ENCODE data around the gene FBXO28.

FBXO28 gene

GRCh38 chr1:224159541-224159940, 45.6 kb downstream of the FBXO28 start:
- no peak for TF ChIP-seq BACH2 (CRISPR knock-in tag; IDR thresholded peaks at IDR 0.05; ENCODE audit: borderline replicate concordance)
- TF ChIP-seq ZNF565 (CRISPR knock-in tag; conservative IDR thresholded peaks at IDR 0.05; ENCODE audit: low read depth): no peak
- TF ChIP-seq CREB5 (CRISPR knock-in tag; IDR thresholded peaks at IDR 0.05; ENCODE audit: low read depth): no peak
- no peak for TF ChIP-seq ARNTL (CRISPR knock-in tag; IDR thresholded peaks at IDR 0.05; ENCODE audit: borderline replicate concordance, low read depth)
- TF ChIP-seq GLIS3 (CRISPR knock-in tag; IDR thresholded peaks at IDR 0.05): no peak
- TF ChIP-seq PATZ1 (CRISPR knock-in tag; IDR thresholded peaks at IDR 0.05; ENCODE audit: borderline replicate concordance): no peak
- no peak for TF ChIP-seq ISL1 (CRISPR knock-in tag; IDR thresholded peaks at IDR 0.05)
- TF ChIP-seq TSHZ2 (CRISPR knock-in tag; IDR thresholded peaks at IDR 0.05): no peak
- ATAC-seq: no peak

GRCh38 chr1:224160171-224160682, 46.3 kb downstream of the FBXO28 start:
- TF ChIP-seq ZFP30 (CRISPR knock-in tag; IDR thresholded peaks at IDR 0.05) (no peak), ARNTL (CRISPR knock-in tag; IDR thresholded peaks at IDR 0.05; ENCODE audit: borderline replicate concordance, low read depth) (no peak), CSDC2 (CRISPR knock-in tag; IDR thresholded peaks at IDR 0.05) (no peak), OSR1 (CRISPR knock-in tag; IDR thresholded peaks at IDR 0.05) (no peak), ZC3H10 (CRISPR knock-in tag; IDR thresholded peaks at IDR 0.05) (no peak), SNAI2 (CRISPR knock-in tag; IDR thresholded peaks at IDR 0.05) (no peak), ZNF8 (CRISPR knock-in tag; IDR thresholded peaks at IDR 0.05) (no peak), TSHZ2 (CRISPR knock-in tag; IDR thresholded peaks at IDR 0.05) (no peak), ESRRG (CRISPR knock-in tag; IDR thresholded peaks at IDR 0.05) (no peak), CSRNP3 (CRISPR knock-in tag; IDR thresholded peaks at IDR 0.05) (no peak), ISL1 (CRISPR knock-in tag; IDR thresholded peaks at IDR 0.05) (no peak), CREB5 (CRISPR knock-in tag; IDR thresholded peaks at IDR 0.05; ENCODE audit: low read depth) (no peak), ZFP3 (CRISPR knock-in tag; IDR thresholded peaks at IDR 0.05) (no peak), RARB (CRISPR knock-in tag; IDR thresholded peaks at IDR 0.05) (no peak)
- ATAC-seq: no peak

GRCh38 chr1:224162768-224163167, 48.9 kb downstream of the FBXO28 start:
- no peak for ATAC-seq
- no peak for TF ChIP-seq PPARA (CRISPR knock-in tag; IDR thresholded peaks at IDR 0.05; ENCODE audit: borderline replicate concordance)
- no peak for TF ChIP-seq CSDC2 (CRISPR knock-in tag; IDR thresholded peaks at IDR 0.05)
- no peak for TF ChIP-seq CSRNP3 (CRISPR knock-in tag; IDR thresholded peaks at IDR 0.05)
- no peak for TF ChIP-seq ARNTL (CRISPR knock-in tag; IDR thresholded peaks at IDR 0.05; ENCODE audit: borderline replicate concordance, low read depth)
- no peak for TF ChIP-seq ISL1 (CRISPR knock-in tag; IDR thresholded peaks at IDR 0.05)
- no peak for TF ChIP-seq CREB5 (CRISPR knock-in tag; IDR thresholded peaks at IDR 0.05; ENCODE audit: low read depth)
- TF ChIP-seq ESRRG (CRISPR knock-in tag; IDR thresholded peaks at IDR 0.05): no peak
- no peak for TF ChIP-seq RARB (CRISPR knock-in tag; IDR thresholded peaks at IDR 0.05)
- no peak for TF ChIP-seq ZC3H10 (CRISPR knock-in tag; IDR thresholded peaks at IDR 0.05)
- no peak for TF ChIP-seq OSR1 (CRISPR knock-in tag; IDR thresholded peaks at IDR 0.05)
- TF ChIP-seq GLIS3 (CRISPR knock-in tag; IDR thresholded peaks at IDR 0.05): no peak
- no peak for TF ChIP-seq ZNF8 (CRISPR knock-in tag; IDR thresholded peaks at IDR 0.05)

All from SK-N-SH treated with all-trans-retinoic acid at 6 μM for 48 hours (cell line).